Spleen (tissue), 7 donors: Measurements from ENCODE around the gene TAF3.

ENCODE experiments used
- CTCF ChIP-seq, 11 experiments: fragments of 200-600 bp in 7 of 11; fragments of 450-650 bp in 4 of 11; sonication (generic) in 4 of 11; IDR thresholded peaks in 8 of 11; conservative IDR thresholded peaks in 3 of 11; 1 replicate in 7 of 11; 2 replicates in 4 of 11; pipeline versions ENCODE4 v1.4.0 to v1.8.0; 2016 to 2021; ENCODE audit warnings: antibody characterized with exemption in 11 of 11, inconsistent platforms in 4 of 11, mild to moderate bottlenecking in 1 of 11
- POLR2A ChIP-seq, 3 donors: fragments of 450-650 bp; IDR thresholded peaks; one replicate each; pipeline ENCODE4 v1.5.1; 2017; ENCODE audit warnings: antibody characterized with exemption in 3 of 3, mild to moderate bottlenecking in 1 of 3
- donor health status: DM: no; HTN: no; CAD: no; lungs with moderate emphysema.
- donor health status: DM: no; HTN: no; CAD: no.
- donor health status: DM: no; HTN: no; CAD: no.

GRCh38 chr10:7776777-7777176 is 41.5 kb upstream of the TAF3 start:
- TF ChIP-seq CTCF (IDR thresholded peaks at IDR 0.05 in 8 of 11, conservative IDR thresholded peaks at IDR 0.05 in 3 of 11) (no peak), POLR2A (IDR thresholded peaks at IDR 0.05) (no peak)
